K562 (cell line): Measurements from ENCODE around the gene METTL25B. TPM values are rescaled to one million over a fixed set of nuclear protein-coding genes. Genes with fewer than 3 reads are reported as not detected.

Experiments used
- E2F8 ChIP-seq: fragments of 450-650 bp; IDR thresholded peaks from 2 replicates; pipeline ENCODE4 v1.7.1; 2018; ENCODE audit warnings: mild to moderate bottlenecking, low read depth; ENCODE audit not compliant: partially characterized antibody
- HDAC1 ChIP-seq, 2 experiments: fragments of 450-650 bp; IDR thresholded peaks; 2 replicates each; pipeline ENCODE4 v1.6.1; 2016 to 2017; ENCODE audit warnings: inconsistent platforms in 1 of 2, mild to moderate bottlenecking in 1 of 2, moderate library complexity in 1 of 2
- HINFP ChIP-seq: fragments of 450-650 bp; conservative IDR thresholded peaks from 2 replicates; pipeline ENCODE4 v1.6.1; 2016; ENCODE audit warnings: missing genetic modification characterization, low read depth, mild to moderate bottlenecking, control low read depth, missing compliant biosample characterization
- MLLT1 ChIP-seq, 2 experiments: fragments of 450-650 bp; IDR thresholded peaks; 2 replicates each; pipeline ENCODE4 v1.6.1; 2016
- MYC ChIP-seq, 2 experiments: fragments of 250-450 bp in 1 of 2; sonication (Bioruptor Pico) in 1 of 2; IDR thresholded peaks; 2 replicates each; pipeline versions ENCODE4 v1.5.1 to v1.6.1; 2012 to 2021; ENCODE audit warnings: low read depth in 2 of 2, borderline replicate concordance in 1 of 2, improper control_type of control experiment in 1 of 2, low read length in 1 of 2, mild to moderate bottlenecking in 1 of 2, moderate library complexity in 1 of 2
- NBN ChIP-seq: fragments of 450-650 bp; IDR thresholded peaks from 2 replicates; pipeline ENCODE4 v1.6.1; 2016; ENCODE audit warnings: low read depth, mild to moderate bottlenecking
- RAD21 ChIP-seq, 2 experiments: fragments of 250-450 bp in 1 of 2; fragments of 450-650 bp in 1 of 2; sonication (Bioruptor Pico) in 1 of 2; formaldehyde crosslinking in 1 of 2; IDR thresholded peaks in 1 of 2; conservative IDR thresholded peaks in 1 of 2; 2 replicates each; pipeline versions ENCODE4 v1.4.0 to v1.8.0; 2020 to 2022; ENCODE audit warnings: mild to moderate bottlenecking in 2 of 2, moderate library complexity in 1 of 2
- RBFOX2 ChIP-seq: fragments of 200-400 bp; formaldehyde crosslinking; IDR thresholded peaks from 2 replicates; pipeline ENCODE4 v1.6.1; 2017; ENCODE audit warnings: low read depth, mild to moderate bottlenecking, low read length, moderate library complexity
- SPI1 ChIP-seq: IDR thresholded peaks from 2 replicates; pipeline ENCODE4 v1.6.1; 2011; ENCODE audit warnings: low read depth, low read length, control low read depth, borderline replicate concordance
- TARDBP ChIP-seq: fragments of 450-650 bp; IDR thresholded peaks from 2 replicates; pipeline ENCODE4 v1.6.1; 2016
- YY1 ChIP-seq, 3 experiments: IDR thresholded peaks; 2 replicates each; pipeline ENCODE4 v1.6.1; 2011; ENCODE audit warnings: low read length in 2 of 3, mild to moderate bottlenecking in 2 of 3, moderate library complexity in 2 of 3, borderline replicate concordance in 1 of 3, control low read depth in 1 of 3, low read depth in 1 of 3; ENCODE audit not compliant: insufficient read depth in 3 of 3, insufficient replicate concordance in 2 of 3, control insufficient read depth in 1 of 3, insufficient read length in 1 of 3; ENCODE audit errors: extremely low read depth in 1 of 3
- ZHX1 ChIP-seq: fragments of 150-350 bp; conservative IDR thresholded peaks from 2 replicates; pipeline ENCODE4 v1.6.1; 2014; ENCODE audit warnings: low read length
- ZNF740 ChIP-seq, 3 experiments: fragments of 200-800 bp in 1 of 3; sonication (Bioruptor generic) in 1 of 3; sonication (generic) in 1 of 3; formaldehyde crosslinking in 1 of 3; IDR thresholded peaks; 2 replicates each; pipeline versions ENCODE4 v1.6.1 to v1.8.0; 2016 to 2022; ENCODE audit warnings: mild to moderate bottlenecking in 2 of 3, missing compliant biosample characterization in 2 of 3, missing genetic modification characterization in 2 of 3, missing genetic modification reagents in 1 of 3
- polyA plus RNA-seq, 8 experiments: library from polyadenylated mRNA; depleted of rRNA in 4 of 8; stranded (reverse) in 5 of 8; unstranded in 3 of 8; fragments of >200 nt; fragmentation: Nextera tagmentation in 2 of 8; fragmentation: Illumina TruSeq in 1 of 8; extraction: Ambion mirVana in 2 of 8; extraction: Trizol in 1 of 8; gene quantifications; 2 replicates each; pipeline versions ENCODE4 v1.2.1 to v1.2.3, GENCODE V29; 2011 to 2014; ENCODE audit warnings: inconsistent platforms in 1 of 8, missing spikeins in 1 of 8
- total RNA-seq, 7 experiments: library from RNA; depleted of rRNA in 6 of 7; stranded (reverse); fragments of >200 nt in 6 of 7; fragmentation: Illumina TruSeq in 2 of 7; extraction: Trizol in 2 of 7; gene quantifications; 2 replicates each; pipeline versions ENCODE4 v1.2.1 to v1.2.3, GENCODE V29; 2011 to 2021; ENCODE audit warnings: low replicate concordance in 1 of 7

METTL25B gene
- total and polyA plus RNA-seq, 9 of the 15 experiments (the other 6 are each of a cell fraction or from before 2014, with no cell fraction given), result 7.7 to 48.3 (median 33.1) TPM

- peak; percentile 76; the same call in 1 of the 2 replicates for TF ChIP-seq ZNF740 (CRISPR knock-in tag; IDR thresholded peaks at IDR 0.05)
- 0 out of 4 replicates have a peak, but pooled peaks of 1 of the 2 experiments have one; percentile 49 for TF ChIP-seq ZNF740 (tag; IDR thresholded peaks at IDR 0.05)
- peak; percentile 75; the same call in 1 of the 2 replicates for TF ChIP-seq NBN
- TF ChIP-seq E2F8, result peak; percentile 74
- peak in 1 of 2 experiments; percentile 86; a peak in 1 of 4 replicates for TF ChIP-seq HDAC1 (IDR thresholded peaks at IDR 0.05)
- TF ChIP-seq YY1 (IDR thresholded peaks at IDR 0.05; ENCODE audit: borderline replicate concordance in 1 of 3, control insufficient read depth in 1 of 3, extremely low read depth in 1 of 3, insufficient read depth in 3 of 3, insufficient read length in 1 of 3, insufficient replicate concordance in 2 of 3, low read depth in 1 of 3, low read length in 2 of 3), result peak in 1 of 3 experiments; percentile 55
- TF ChIP-seq MLLT1 (IDR thresholded peaks at IDR 0.05), result peak in 1 of 2 experiments; percentile 59; a peak in 2 of 4 replicates
- TF ChIP-seq HINFP (tag), result no peak
- peak; percentile 78; the same call in 1 of the 2 replicates for TF ChIP-seq TARDBP
- TF ChIP-seq RAD21 (CRISPR knock-in tag; conservative IDR thresholded peaks at IDR 0.05 in 1 of 2, IDR thresholded peaks at IDR 0.05 in 1 of 2), result peak; percentile 90 to 94
- TF ChIP-seq RBFOX2, result peak; percentile 44; the same call in 1 of the 2 replicates
- TF ChIP-seq ZHX1, result 0 out of 2 replicates have a peak, but pooled peaks have one; percentile 74
- TF ChIP-seq MYC (IDR thresholded peaks at IDR 0.05; ENCODE audit: low read depth, low read length), result peak; percentile 87
- TF ChIP-seq MYC (CRISPR knock-in tag; IDR thresholded peaks at IDR 0.05; ENCODE audit: borderline replicate concordance, low read depth), result no peak
- peak; percentile 100 for TF ChIP-seq SPI1
These were observed 2.5 kb upstream of the METTL25B start (continued) for GRCh38 chr1:156725683-156726280.
